PC-3 (cell line): Measurements from ENCODE around the gene ARL5C. TPM values are rescaled to one million over a fixed set of nuclear protein-coding genes. Genes with fewer than 3 reads are reported as not detected.

ENCODE experiments used
- ATAC-seq: fragments of 200-7000 bp; cut with Tn5 transposase; 2 replicates; pipeline ENCODE4 v1.9.1; 2020; ENCODE audit warnings: mild to moderate bottlenecking, moderate library complexity
- BruUV-seq: library from RNA; stranded (reverse); fragments of 400-500 nt; replicated peaks from 2 replicates; lab custom pipeline; 2021; lab: Mats Ljungman, UMichigan
- CTCF ChIA-PET: fragments of 300-600 bp; sonication (Branson Sonifier 250); formaldehyde crosslinking; loops from one replicate; lab custom pipeline; 2022; ENCODE audit warnings: antibody characterized with exemption; lab: Charles Lee
- POLR2A ChIA-PET: fragments of 300-600 bp; sonication (Branson Sonifier 250); formaldehyde crosslinking; loops from one replicate; lab custom pipeline; 2022; ENCODE audit warnings: antibody characterized with exemption; ENCODE audit not compliant: unreplicated experiment; lab: Charles Lee
- DNase-seq: peaks from one replicate; pipeline ENCODE4 v3.0.0-alpha.2; 2015
- H2AFZ ChIP-seq: fragments of 300-600 bp; sonication (generic); 2 replicates; pipeline ENCODE4 v1.6.0; 2016; ENCODE audit warnings: antibody characterized with exemption, low read length
- H3F3A ChIP-seq: fragments of 300-600 bp; sonication (generic); one replicate; pipeline ENCODE4 v1.6.0; 2017; ENCODE audit warnings: antibody characterized with exemption, low read length, control low read depth, mild to moderate bottlenecking; ENCODE audit not compliant: unreplicated experiment
- H3K27ac ChIP-seq: fragments of 300-600 bp; sonication (generic); 2 replicates; pipeline ENCODE4 v1.5.1; 2016; ENCODE audit warnings: mild to moderate bottlenecking, low read length
- H3K27me3 ChIP-seq: fragments of 300-600 bp; sonication (generic); 2 replicates; pipeline ENCODE4 v1.6.1; 2016; ENCODE audit warnings: low read length, mixed read lengths
- H3K36me3 ChIP-seq: fragments of 300-600 bp; sonication (generic); 2 replicates; pipeline ENCODE4 v1.6.1; 2016; ENCODE audit warnings: low read depth, mixed run types, low read length, mixed read lengths
- H3K4me1 ChIP-seq: fragments of 300-600 bp; sonication (generic); 2 replicates; pipeline ENCODE4 v1.5.1; 2016; ENCODE audit warnings: low read length; ENCODE audit not compliant: insufficient read depth
- H3K4me2 ChIP-seq: fragments of 300-600 bp; sonication (generic); 2 replicates; pipeline ENCODE4 v1.6.0; 2016; ENCODE audit warnings: low read length
- H3K4me3 ChIP-seq: fragments of 300-600 bp; sonication (generic); 2 replicates; pipeline ENCODE4 v1.5.1; 2016; ENCODE audit warnings: mild to moderate bottlenecking, low read length, mixed read lengths
- H3K79me2 ChIP-seq: fragments of 300-600 bp; sonication (generic); 2 replicates; pipeline ENCODE4 v1.6.1; 2017; ENCODE audit warnings: low read length, mixed read lengths
- H3K9ac ChIP-seq: fragments of 300-600 bp; sonication (generic); 2 replicates; pipeline ENCODE4 v1.6.0; 2016; ENCODE audit warnings: mild to moderate bottlenecking, low read length
- H3K9me2 ChIP-seq: fragments of 300-600 bp; sonication (generic); replicated peaks from 2 replicates; pipeline ENCODE4 v1.6.1; 2016; ENCODE audit warnings: mixed run types, low read length, mixed read lengths
- H3K9me3 ChIP-seq: fragments of 300-600 bp; sonication (generic); 2 replicates; pipeline ENCODE4 v1.6.1; 2016; ENCODE audit warnings: low read length, mixed read lengths
- H4K20me1 ChIP-seq: fragments of 300-600 bp; sonication (generic); 2 replicates; pipeline ENCODE4 v1.6.1; 2016; ENCODE audit warnings: low read length, mixed read lengths
- CTCF ChIP-seq: fragments of 300-600 bp; sonication (generic); conservative IDR thresholded peaks from 2 replicates; pipeline ENCODE4 v1.5.1; 2017; ENCODE audit warnings: antibody characterized with exemption, low read depth, mild to moderate bottlenecking, low read length
- EZH2 ChIP-seq: fragments of 300-600 bp; sonication (generic); IDR thresholded peaks from one replicate; pipeline ENCODE4 v1.6.1; 2017; ENCODE audit warnings: antibody characterized with exemption, mild to moderate bottlenecking, low read length; ENCODE audit not compliant: unreplicated experiment
- EZH2phosphoT487 ChIP-seq: fragments of 300-600 bp; sonication (generic); IDR thresholded peaks from 2 replicates; pipeline ENCODE4 v1.6.1; 2018; ENCODE audit warnings: mild to moderate bottlenecking, antibody characterized with exemption, low read length, borderline replicate concordance
- intact Hi-C: fragments of 100-400 bp; cut with micrococcal nuclease; formaldehyde crosslinking; loops from 2 replicates; pipeline ENCODE4 v1.9.0; 2023
- total RNA-seq: library from RNA; depleted of rRNA; stranded (reverse); fragments of >200 nt; gene quantifications from 2 replicates; pipeline ENCODE4 v1.2.3, GENCODE V29; 2014

The ARL5C gene
- total RNA-seq, 1 experiment from 2014 or later = not detected

GRCh38 chr17:39196241-39196807 is 30.4 kb upstream of the ARL5C start:
- ATAC-seq = no peak
- Histone ChIP-seq H3K79me2 (peaks cover 27% of the 10 kb centered on the region), H2AFZ (no peak overlapping the region), H3K9me3 (no peaks in the 10 kb centered on the region), H3K9me2 (no peaks in the 10 kb centered on the region), H3F3A (no peaks in the 10 kb centered on the region), H3K4me3 (peak overlapping the region; percentile 40; the same call in 1 of the 2 replicates), H3K36me3 (peaks cover 5% of the 10 kb centered on the region; the same call in 1 of the 2 replicates), H3K9ac (no peak overlapping the region), H3K27ac (no peak overlapping the region), H3K4me1 (peaks cover 12% of the 10 kb centered on the region; the same call in 1 of the 2 replicates), H3K4me2 (peak overlapping the region; percentile 91), H4K20me1 (no peaks in the 10 kb centered on the region), H3K27me3 (no peaks in the 10 kb centered on the region)
- no TSS peak for BruUV-seq
- ChIA-PET POLR2A (no interaction called here), CTCF (interaction anchor here (0.6 kb wide), 1 partner anchor 256 kb away, joined by 5 read pairs; no protein-coding TSS in a partner anchor)
- intact Hi-C loops = no loop called here
- TF ChIP-seq CTCF (no peak), EZH2 (no peak), EZH2phosphoT487 (no peak)
- DNase-seq = no peak

- ChIA-PET POLR2A (no interaction called here), CTCF (no interaction called here)
- Histone ChIP-seq H3K9me2 (no peaks in the 10 kb centered on the region), H3K36me3 (peaks cover under 1% of the 10 kb centered on the region; the same call in 1 of the 2 replicates), H2AFZ (no peak overlapping the region), H3K27me3 (no peaks in the 10 kb centered on the region), H3K4me3 (peak overlapping the region; percentile 40; the same call in 1 of the 2 replicates), H4K20me1 (no peaks in the 10 kb centered on the region), H3K4me2 (peak overlapping the region; percentile 91), H3F3A (no peaks in the 10 kb centered on the region), H3K27ac (no peak overlapping the region), H3K79me2 (peaks cover 20% of the 10 kb centered on the region), H3K9ac (no peak overlapping the region), H3K4me1 (peaks cover 12% of the 10 kb centered on the region; the same call in 1 of the 2 replicates), H3K9me3 (no peaks in the 10 kb centered on the region)
- no peak for TF ChIP-seq CTCF
- no peak for TF ChIP-seq EZH2phosphoT487
- TF ChIP-seq EZH2 = no peak
- ATAC-seq (no peak), DNase-seq (peak; percentile 20)
- intact Hi-C loops = no loop called here
- no TSS peak for BruUV-seq
These were observed 29.7 kb upstream of the ARL5C start for GRCh38 chr17:39195568-39196160.
